ENCODE measurements around the gene PGAP2. TPM values are rescaled to one million over a fixed set of nuclear protein-coding genes. Genes with fewer than 3 reads are reported as not detected.
A peak's percentile ranks its signal among the peaks of the same experiment; 100 is the strongest.

PGAP2 gene
- total RNA-seq, 1 donor from 2014 or later, result 12.7 TPM

DNA sequence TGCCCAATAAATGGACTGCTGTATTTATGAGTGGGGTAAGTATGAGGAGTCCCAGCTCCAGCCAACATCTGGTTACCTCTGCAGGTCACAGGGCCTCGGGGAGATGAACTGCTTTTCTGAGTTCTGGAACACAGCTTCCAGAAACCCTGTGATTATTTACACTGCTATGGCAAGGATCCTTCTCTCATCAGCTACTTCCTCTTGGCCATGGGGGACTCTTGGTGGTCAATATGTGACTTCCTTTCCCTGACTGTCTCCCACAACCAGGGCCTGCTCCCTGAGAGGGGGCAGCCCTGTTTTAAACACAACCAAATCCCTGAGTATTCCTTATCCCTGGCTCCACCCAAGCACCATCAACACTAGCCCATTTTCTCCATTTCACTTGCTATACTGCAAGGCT, 22.4 kb downstream of the PGAP2 start:
- Mint-ChIP-seq H3K36me3 (ENCODE audit: low read depth) (peaks cover 22% of the 10 kb centered on the region), H3K27me3 (ENCODE audit: low read depth) (no peaks in the 10 kb centered on the region), H3K9me3 (ENCODE audit: low read depth) (no peaks in the 10 kb centered on the region), H3K27ac (ENCODE audit: unreplicated experiment) (peak overlapping the region; percentile 27), H3K4me3 (ENCODE audit: unreplicated experiment) (no peak overlapping the region), H3K4me1 (ENCODE audit: low read depth) (peaks cover 11% of the 10 kb centered on the region)
- TF ChIP-seq, protein P1, sequence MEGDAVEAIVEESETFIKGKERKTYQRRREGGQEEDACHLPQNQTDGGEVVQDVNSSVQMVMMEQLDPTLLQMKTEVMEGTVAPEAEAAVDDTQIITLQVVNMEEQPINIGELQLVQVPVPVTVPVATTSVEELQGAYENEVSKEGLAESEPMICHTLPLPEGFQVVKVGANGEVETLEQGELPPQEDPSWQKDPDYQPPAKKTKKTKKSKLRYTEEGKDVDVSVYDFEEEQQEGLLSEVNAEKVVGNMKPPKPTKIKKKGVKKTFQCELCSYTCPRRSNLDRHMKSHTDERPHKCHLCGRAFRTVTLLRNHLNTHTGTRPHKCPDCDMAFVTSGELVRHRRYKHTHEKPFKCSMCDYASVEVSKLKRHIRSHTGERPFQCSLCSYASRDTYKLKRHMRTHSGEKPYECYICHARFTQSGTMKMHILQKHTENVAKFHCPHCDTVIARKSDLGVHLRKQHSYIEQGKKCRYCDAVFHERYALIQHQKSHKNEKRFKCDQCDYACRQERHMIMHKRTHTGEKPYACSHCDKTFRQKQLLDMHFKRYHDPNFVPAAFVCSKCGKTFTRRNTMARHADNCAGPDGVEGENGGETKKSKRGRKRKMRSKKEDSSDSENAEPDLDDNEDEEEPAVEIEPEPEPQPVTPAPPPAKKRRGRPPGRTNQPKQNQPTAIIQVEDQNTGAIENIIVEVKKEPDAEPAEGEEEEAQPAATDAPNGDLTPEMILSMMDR (IDR thresholded peaks at IDR 0.05), result no peak
- no peak for DNase-seq (ENCODE audit: low spot score)

DNA sequence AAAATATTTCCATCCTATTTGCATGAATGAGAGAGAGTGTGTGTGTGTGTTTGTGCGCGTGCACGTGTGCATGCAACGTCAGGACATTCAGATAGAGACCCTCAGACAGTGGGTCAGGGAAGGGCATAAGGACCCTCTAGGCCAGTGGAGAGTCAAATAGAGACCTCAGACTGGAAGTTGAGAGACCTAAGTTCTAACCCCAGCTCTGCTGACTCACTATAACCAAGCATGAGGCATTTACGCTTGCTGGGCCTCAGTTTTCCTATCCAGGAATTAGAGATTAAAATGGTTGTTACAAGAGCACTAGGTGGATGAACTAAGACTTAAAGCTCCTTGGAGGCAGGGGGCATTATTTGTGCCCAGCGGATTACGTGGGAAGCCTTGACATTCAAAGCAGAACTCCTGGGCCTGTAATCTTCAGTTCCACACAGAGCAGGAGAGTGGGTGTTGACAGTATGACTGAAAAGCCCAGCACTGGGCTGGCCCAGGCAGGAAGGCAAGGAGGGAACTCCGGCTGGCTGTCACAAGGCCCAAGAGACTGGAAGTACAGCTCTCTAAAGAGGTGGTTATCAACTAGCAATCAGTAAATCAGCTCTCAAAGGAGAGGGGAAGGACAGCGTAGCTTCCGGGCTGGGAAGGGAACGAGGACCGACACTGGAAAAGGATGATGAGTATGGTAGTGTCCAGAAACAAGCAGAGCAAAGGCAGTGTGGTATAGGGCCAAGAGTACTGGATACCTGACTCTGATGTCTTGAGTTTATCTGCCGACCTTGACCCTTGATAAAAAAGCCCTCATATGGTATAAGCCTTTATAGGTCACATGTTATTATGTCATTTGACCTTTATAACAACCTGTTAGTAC, 23.2 kb downstream of the PGAP2 start:
- Mint-ChIP-seq H3K4me1 (ENCODE audit: low read depth) (peaks cover 11% of the 10 kb centered on the region), H3K36me3 (ENCODE audit: low read depth) (peaks cover 18% of the 10 kb centered on the region), H3K27ac (ENCODE audit: unreplicated experiment) (no peak overlapping the region), H3K4me3 (ENCODE audit: unreplicated experiment) (no peak overlapping the region), H3K9me3 (ENCODE audit: low read depth) (no peaks in the 10 kb centered on the region), H3K27me3 (ENCODE audit: low read depth) (no peaks in the 10 kb centered on the region)
- TF ChIP-seq, protein P1 (IDR thresholded peaks at IDR 0.05), result no peak
- DNase-seq (ENCODE audit: low spot score), result no peak

DNA sequence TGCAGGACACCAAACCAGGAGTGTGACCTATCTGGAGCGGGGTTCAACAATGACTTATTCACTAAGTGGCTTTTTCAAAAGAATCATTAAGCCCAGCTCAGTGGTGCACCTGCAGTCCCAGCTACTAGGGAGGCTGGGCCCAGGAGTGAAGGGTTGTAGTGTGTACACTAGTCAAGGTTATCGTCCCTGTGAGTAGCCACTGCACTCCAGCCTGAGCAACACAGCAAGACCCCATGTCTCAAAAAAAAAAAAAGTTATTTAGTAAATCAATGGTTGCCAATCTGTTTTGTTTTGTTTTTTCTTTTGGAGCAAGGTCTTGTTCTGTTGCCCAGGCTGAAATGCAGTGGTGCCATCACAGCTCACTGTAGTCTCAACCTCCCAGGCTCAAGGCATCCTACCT, 24.5 kb downstream of the PGAP2 start:
- Mint-ChIP-seq H3K27me3 (ENCODE audit: low read depth) (no peaks in the 10 kb centered on the region), H3K4me3 (ENCODE audit: unreplicated experiment) (no peak overlapping the region), H3K27ac (ENCODE audit: unreplicated experiment) (no peak overlapping the region), H3K9me3 (ENCODE audit: low read depth) (no peaks in the 10 kb centered on the region), H3K36me3 (ENCODE audit: low read depth) (peaks cover 11% of the 10 kb centered on the region), H3K4me1 (ENCODE audit: low read depth) (peaks cover 17% of the 10 kb centered on the region)
- TF ChIP-seq, protein P1 (IDR thresholded peaks at IDR 0.05), result no peak
- no peak for DNase-seq (ENCODE audit: low spot score)

DNA sequence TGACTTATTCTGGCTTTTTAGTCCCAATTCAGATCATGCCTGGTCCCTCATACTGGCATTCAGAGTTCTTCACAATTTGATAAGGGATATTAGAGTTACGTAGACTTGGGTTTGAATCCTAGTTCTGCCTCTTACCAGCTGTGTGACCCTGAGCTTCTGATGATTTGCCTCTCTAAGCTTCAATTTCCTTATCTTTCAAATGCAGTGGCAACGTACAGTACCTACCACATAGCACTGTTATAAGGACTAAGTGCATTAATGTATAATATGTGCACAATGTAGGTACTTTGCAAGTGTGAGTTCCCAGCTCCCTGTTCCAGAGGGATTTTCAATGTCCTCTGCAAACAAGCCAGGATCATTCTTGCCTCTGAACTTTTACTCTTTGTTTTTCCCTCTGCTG, 25.1 kb downstream of the PGAP2 start:
- Mint-ChIP-seq H3K27ac (ENCODE audit: unreplicated experiment) (no peak overlapping the region), H3K4me3 (ENCODE audit: unreplicated experiment) (no peak overlapping the region), H3K36me3 (ENCODE audit: low read depth) (peaks cover 8% of the 10 kb centered on the region), H3K9me3 (ENCODE audit: low read depth) (no peaks in the 10 kb centered on the region), H3K4me1 (ENCODE audit: low read depth) (peaks cover 23% of the 10 kb centered on the region), H3K27me3 (ENCODE audit: low read depth) (no peaks in the 10 kb centered on the region)
- TF ChIP-seq, protein P1 (IDR thresholded peaks at IDR 0.05), result no peak
- DNase-seq (ENCODE audit: low spot score), result no peak

DNA sequence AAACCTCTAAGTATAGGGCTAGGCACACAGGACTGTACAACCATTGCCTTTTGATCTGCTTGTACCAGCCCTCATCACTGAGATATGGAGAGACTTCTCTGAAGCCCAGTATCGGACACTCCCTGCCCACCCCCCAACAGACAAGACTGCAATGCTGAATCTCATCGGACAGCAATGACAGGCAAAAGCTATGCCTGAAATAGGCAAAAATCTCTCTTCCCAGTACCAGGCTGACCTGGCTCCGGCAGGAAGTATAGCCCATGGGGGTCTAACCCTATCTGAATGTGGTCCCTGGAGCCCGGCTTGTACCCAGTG, 25.9 kb downstream of the PGAP2 start:
- Mint-ChIP-seq H3K4me1 (ENCODE audit: low read depth) (peaks cover 30% of the 10 kb centered on the region), H3K9me3 (ENCODE audit: low read depth) (no peaks in the 10 kb centered on the region), H3K27ac (ENCODE audit: unreplicated experiment) (no peak overlapping the region), H3K27me3 (ENCODE audit: low read depth) (no peaks in the 10 kb centered on the region), H3K4me3 (ENCODE audit: unreplicated experiment) (no peak overlapping the region), H3K36me3 (ENCODE audit: low read depth) (peaks cover 8% of the 10 kb centered on the region)
- DNase-seq (ENCODE audit: low spot score), result no peak
- TF ChIP-seq, protein P1 (IDR thresholded peaks at IDR 0.05), result no peak
